ENCODE data around the gene TMPO.

GRCh38 chr12:98572010-98572409 is 56.6 kb downstream of the TMPO start:
- TF ChIP-seq, protein P1, sequence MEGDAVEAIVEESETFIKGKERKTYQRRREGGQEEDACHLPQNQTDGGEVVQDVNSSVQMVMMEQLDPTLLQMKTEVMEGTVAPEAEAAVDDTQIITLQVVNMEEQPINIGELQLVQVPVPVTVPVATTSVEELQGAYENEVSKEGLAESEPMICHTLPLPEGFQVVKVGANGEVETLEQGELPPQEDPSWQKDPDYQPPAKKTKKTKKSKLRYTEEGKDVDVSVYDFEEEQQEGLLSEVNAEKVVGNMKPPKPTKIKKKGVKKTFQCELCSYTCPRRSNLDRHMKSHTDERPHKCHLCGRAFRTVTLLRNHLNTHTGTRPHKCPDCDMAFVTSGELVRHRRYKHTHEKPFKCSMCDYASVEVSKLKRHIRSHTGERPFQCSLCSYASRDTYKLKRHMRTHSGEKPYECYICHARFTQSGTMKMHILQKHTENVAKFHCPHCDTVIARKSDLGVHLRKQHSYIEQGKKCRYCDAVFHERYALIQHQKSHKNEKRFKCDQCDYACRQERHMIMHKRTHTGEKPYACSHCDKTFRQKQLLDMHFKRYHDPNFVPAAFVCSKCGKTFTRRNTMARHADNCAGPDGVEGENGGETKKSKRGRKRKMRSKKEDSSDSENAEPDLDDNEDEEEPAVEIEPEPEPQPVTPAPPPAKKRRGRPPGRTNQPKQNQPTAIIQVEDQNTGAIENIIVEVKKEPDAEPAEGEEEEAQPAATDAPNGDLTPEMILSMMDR (conservative IDR thresholded peaks at IDR 0.05 in 1 of 2, IDR thresholded peaks at IDR 0.05 in 1 of 2; ENCODE audit: extremely low read depth in 1 of 2, insufficient read depth in 1 of 2, low read depth in 1 of 2, low read length in 2 of 2): peak in 1 of 2 donors; percentile 24
- TF ChIP-seq EZH2 (IDR thresholded peaks at IDR 0.05; ENCODE audit: borderline replicate concordance, low read length): no peak

Data from mammary epithelial cell (primary cell).